Activated T-helper 17 cell treated with anti-CD3 and anti-CD28 coated beads, Interleukin-2, amount 50 U/mL, for 72 hours (primary cell): ENCODE measurements around the gene ANO2. TPM values are rescaled to one million over a fixed set of nuclear protein-coding genes. Genes with fewer than 3 reads are reported as not detected.
"Not testable (repeated sequence)": the region's sequence is repeated elsewhere in the genome, so short reads cannot be mapped to it uniquely, and the experiment has no call there.

Experiments
- ATAC-seq: fragments of 150-1000 bp; cut with Tn5 transposase; replicated peaks from 2 replicates; pipeline ENCODE4 v1.10.0; 2021; ENCODE audit warnings: mild to moderate bottlenecking, moderate library complexity
- H3K27ac Mint-ChIP-seq: one replicate; pipeline ENCODE4 v1.8.0; 2022; ENCODE audit warnings: mixed read lengths
- H3K27me3 Mint-ChIP-seq: one replicate; pipeline ENCODE4 v1.8.0; 2022; ENCODE audit warnings: mixed read lengths
- H3K36me3 Mint-ChIP-seq: one replicate; pipeline ENCODE4 v1.8.0; 2022; ENCODE audit warnings: low read depth, mild to moderate bottlenecking, mixed read lengths
- H3K4me1 Mint-ChIP-seq: one replicate; pipeline ENCODE4 v1.8.0; 2022; ENCODE audit warnings: mixed read lengths
- H3K4me3 Mint-ChIP-seq: one replicate; pipeline ENCODE4 v1.8.0; 2022; ENCODE audit warnings: mild to moderate bottlenecking, mixed read lengths
- H3K9me3 Mint-ChIP-seq: one replicate; pipeline ENCODE4 v1.8.0; 2022; ENCODE audit warnings: mixed read lengths
- total RNA-seq, 2 donors: library from RNA; stranded (reverse); gene quantifications; one replicate each; pipeline ENCODE4 v1.2.3, GENCODE V29; 2022

The ANO2 gene
- total RNA-seq, 2 donors from 2014 or later: not detected

GRCh38 chr12:5537771-5538170 lies 407.3 kb downstream of the ANO2 start:
- no peaks in the 10 kb centered on the region for H3K4me1 Mint-ChIP-seq
- H3K4me3 Mint-ChIP-seq: no peak overlapping the region
- H3K9me3 Mint-ChIP-seq: peaks cover 3% of the 10 kb centered on the region
- ATAC-seq: no peak
- H3K27ac Mint-ChIP-seq: no peak overlapping the region
- no peaks in the 10 kb centered on the region for H3K36me3 Mint-ChIP-seq
- peaks cover 31% of the 10 kb centered on the region for H3K27me3 Mint-ChIP-seq

DNA sequence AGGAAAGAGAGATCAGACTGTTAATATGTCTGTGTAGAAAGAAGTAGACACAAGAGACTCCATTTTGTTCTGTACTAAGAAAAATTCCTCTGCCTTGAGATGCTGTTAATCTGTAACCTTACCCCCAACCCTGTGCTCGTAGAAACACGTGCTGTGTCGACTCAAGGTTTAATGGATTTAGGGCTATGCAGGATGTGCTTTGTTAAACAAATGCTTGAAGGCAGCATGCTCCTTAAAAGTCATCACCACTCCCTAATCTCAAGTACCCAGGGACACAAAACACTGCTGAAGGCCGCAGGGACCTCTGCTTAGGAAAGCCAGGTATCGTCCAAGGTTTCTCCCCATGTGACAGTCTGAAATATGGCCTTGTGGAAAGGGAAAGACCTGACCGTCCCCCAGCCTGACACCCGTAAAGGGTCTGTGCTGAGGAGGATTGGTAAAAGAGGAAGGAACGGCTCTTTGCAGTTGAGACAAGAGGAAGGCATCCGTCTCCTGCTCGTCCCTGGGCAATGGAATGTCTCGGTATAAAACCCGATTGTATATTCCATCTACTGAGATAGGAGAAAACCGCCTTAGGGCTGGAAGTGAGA lies 407.9 kb downstream of the ANO2 start:
- not testable (repeated sequence) for ATAC-seq, H3K9me3 Mint-ChIP-seq, H3K4me3 Mint-ChIP-seq, H3K36me3 Mint-ChIP-seq, H3K4me1 Mint-ChIP-seq, H3K27ac Mint-ChIP-seq
- H3K27me3 Mint-ChIP-seq: peaks cover 30% of the 10 kb centered on the region

DNA sequence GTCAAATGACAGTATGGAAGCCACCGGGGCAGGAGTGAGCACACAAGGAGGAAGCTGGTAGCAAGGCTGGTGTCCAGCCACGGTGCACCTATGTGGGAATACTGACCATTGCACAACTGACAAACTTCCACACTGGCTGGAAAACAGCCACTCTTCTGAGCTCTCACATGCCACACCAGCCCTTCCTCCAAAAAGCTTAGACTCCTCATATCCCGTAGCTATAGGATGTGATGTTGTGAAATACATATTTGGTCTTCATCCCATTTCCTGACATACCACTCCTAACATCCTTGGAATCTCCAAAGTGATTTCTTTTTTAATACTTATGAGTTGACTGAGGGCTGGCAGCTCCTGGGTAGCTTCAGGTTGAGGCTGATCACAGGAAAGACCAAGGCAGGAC lies 409.5 kb downstream of the ANO2 start:
- H3K27me3 Mint-ChIP-seq: peaks cover 36% of the 10 kb centered on the region
- H3K36me3 Mint-ChIP-seq: no peaks in the 10 kb centered on the region
- no peaks in the 10 kb centered on the region for H3K4me1 Mint-ChIP-seq
- H3K9me3 Mint-ChIP-seq: peaks cover 3% of the 10 kb centered on the region
- ATAC-seq: no peak
- H3K4me3 Mint-ChIP-seq: no peak overlapping the region
- no peak overlapping the region for H3K27ac Mint-ChIP-seq

GRCh38 chr12:5534426-5535199 lies 410.4 kb downstream of the ANO2 start:
- Mint-ChIP-seq H3K9me3 (peaks cover 3% of the 10 kb centered on the region), H3K4me1 (no peaks in the 10 kb centered on the region), H3K27me3 (peaks cover 36% of the 10 kb centered on the region), H3K27ac (no peak overlapping the region), H3K36me3 (no peaks in the 10 kb centered on the region), H3K4me3 (no peak overlapping the region)
- no peak for ATAC-seq

GRCh38 chr12:5533368-5533767 lies 411.7 kb downstream of the ANO2 start:
- Mint-ChIP-seq H3K9me3 (peaks cover 3% of the 10 kb centered on the region), H3K4me1 (no peaks in the 10 kb centered on the region), H3K36me3 (no peaks in the 10 kb centered on the region), H3K27ac (no peak overlapping the region), H3K4me3 (no peak overlapping the region), H3K27me3 (peaks cover 29% of the 10 kb centered on the region)
- no peak for ATAC-seq

GRCh38 chr12:5525783-5526367 lies 419.2 kb downstream of the ANO2 start:
- Mint-ChIP-seq H3K4me3 (no peak overlapping the region), H3K4me1 (no peaks in the 10 kb centered on the region), H3K27ac (no peak overlapping the region), H3K9me3 (no peaks in the 10 kb centered on the region), H3K27me3 (peaks cover 4% of the 10 kb centered on the region), H3K36me3 (no peaks in the 10 kb centered on the region)
- ATAC-seq: no peak

GRCh38 chr12:5524769-5525436 lies 420.2 kb downstream of the ANO2 start:
- H3K36me3 Mint-ChIP-seq: no peaks in the 10 kb centered on the region
- H3K4me1 Mint-ChIP-seq: no peaks in the 10 kb centered on the region
- no peak for ATAC-seq
- H3K27ac Mint-ChIP-seq: no peak overlapping the region
- no peak overlapping the region for H3K4me3 Mint-ChIP-seq
- no peaks in the 10 kb centered on the region for H3K9me3 Mint-ChIP-seq
- H3K27me3 Mint-ChIP-seq: peaks cover 3% of the 10 kb centered on the region

GRCh38 chr12:5524116-5524768 lies 420.8 kb downstream of the ANO2 start:
- no peaks in the 10 kb centered on the region for H3K4me1 Mint-ChIP-seq
- H3K36me3 Mint-ChIP-seq: no peaks in the 10 kb centered on the region
- H3K27me3 Mint-ChIP-seq: peaks cover 3% of the 10 kb centered on the region
- H3K27ac Mint-ChIP-seq: no peak overlapping the region
- ATAC-seq: no peak
- H3K9me3 Mint-ChIP-seq: no peaks in the 10 kb centered on the region
- no peak overlapping the region for H3K4me3 Mint-ChIP-seq

DNA sequence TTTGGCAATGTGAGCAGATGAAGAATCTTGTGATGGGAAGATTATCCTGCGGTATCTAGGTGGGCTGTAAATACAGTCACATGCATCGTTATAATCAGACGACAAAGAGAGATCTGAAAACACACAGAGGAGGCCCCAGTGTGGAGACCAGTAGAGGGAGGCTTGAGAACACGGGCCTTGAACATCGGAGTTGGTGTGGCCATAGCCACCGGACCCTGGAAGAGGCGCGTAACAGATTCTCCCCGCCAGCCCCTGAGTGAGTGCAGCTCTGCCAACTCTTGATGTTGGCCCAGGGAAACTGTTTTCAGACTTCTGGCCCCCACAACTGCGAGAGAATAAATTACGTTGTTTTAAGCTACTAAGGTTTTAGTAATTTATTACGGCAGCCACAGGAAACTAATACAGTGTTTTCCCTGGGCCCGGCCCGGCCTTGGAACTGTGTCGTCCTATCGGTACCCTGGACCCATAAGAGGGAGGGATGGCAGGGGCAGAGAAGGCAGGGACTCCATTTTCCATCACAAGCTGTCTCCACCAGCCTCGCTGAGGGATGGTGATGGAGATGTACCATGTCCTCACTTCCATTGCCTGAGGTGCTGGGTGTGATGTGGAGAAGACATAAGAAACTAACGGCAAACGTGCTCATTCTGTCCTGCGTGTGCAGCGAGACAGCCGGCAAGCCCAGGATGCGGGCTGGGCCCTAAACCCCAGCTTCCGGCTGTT lies 421.5 kb downstream of the ANO2 start:
- H3K4me1 Mint-ChIP-seq: no peaks in the 10 kb centered on the region
- no peak overlapping the region for H3K4me3 Mint-ChIP-seq
- no peaks in the 10 kb centered on the region for H3K36me3 Mint-ChIP-seq
- no peaks in the 10 kb centered on the region for H3K9me3 Mint-ChIP-seq
- no peak for ATAC-seq
- no peak overlapping the region for H3K27ac Mint-ChIP-seq
- peaks cover 3% of the 10 kb centered on the region for H3K27me3 Mint-ChIP-seq

GRCh38 chr12:5522432-5523335 lies 422.4 kb downstream of the ANO2 start:
- Mint-ChIP-seq H3K36me3 (no peaks in the 10 kb centered on the region), H3K4me3 (no peak overlapping the region), H3K27ac (no peak overlapping the region), H3K9me3 (no peaks in the 10 kb centered on the region), H3K4me1 (no peaks in the 10 kb centered on the region), H3K27me3 (peaks cover 3% of the 10 kb centered on the region)
- no peak for ATAC-seq

GRCh38 chr12:5521456-5522325 lies 423.4 kb downstream of the ANO2 start:
- no peak for ATAC-seq
- Mint-ChIP-seq H3K4me3 (no peak overlapping the region), H3K4me1 (no peaks in the 10 kb centered on the region), H3K27me3 (peaks cover 3% of the 10 kb centered on the region), H3K9me3 (no peaks in the 10 kb centered on the region), H3K36me3 (no peaks in the 10 kb centered on the region), H3K27ac (no peak overlapping the region)

DNA sequence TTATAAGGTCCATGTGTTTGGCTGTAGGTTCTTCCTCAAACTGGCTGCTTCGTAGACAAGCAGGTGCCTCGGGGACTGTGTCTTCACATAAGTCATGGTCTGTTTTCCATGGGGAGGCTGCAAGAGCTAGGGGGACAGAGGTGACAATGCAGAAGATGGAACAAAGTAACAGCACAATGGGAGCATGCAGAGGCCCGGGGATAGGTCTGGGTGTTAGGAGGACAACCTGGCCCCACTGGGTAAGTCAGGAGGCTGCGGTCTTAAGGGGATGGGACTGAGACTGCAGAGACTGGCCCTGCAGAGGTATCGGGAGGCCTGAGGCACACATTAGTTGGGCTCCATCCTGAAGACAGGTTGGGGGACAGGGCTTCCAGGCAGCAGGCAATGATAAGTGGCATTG lies 424.2 kb downstream of the ANO2 start:
- Mint-ChIP-seq H3K27ac (no peak overlapping the region), H3K9me3 (no peaks in the 10 kb centered on the region), H3K27me3 (peaks cover 3% of the 10 kb centered on the region), H3K36me3 (no peaks in the 10 kb centered on the region), H3K4me1 (no peaks in the 10 kb centered on the region), H3K4me3 (no peak overlapping the region)
- ATAC-seq: no peak
